ENCODE data around the gene MARF1.

- TF ChIP-seq, protein P1, sequence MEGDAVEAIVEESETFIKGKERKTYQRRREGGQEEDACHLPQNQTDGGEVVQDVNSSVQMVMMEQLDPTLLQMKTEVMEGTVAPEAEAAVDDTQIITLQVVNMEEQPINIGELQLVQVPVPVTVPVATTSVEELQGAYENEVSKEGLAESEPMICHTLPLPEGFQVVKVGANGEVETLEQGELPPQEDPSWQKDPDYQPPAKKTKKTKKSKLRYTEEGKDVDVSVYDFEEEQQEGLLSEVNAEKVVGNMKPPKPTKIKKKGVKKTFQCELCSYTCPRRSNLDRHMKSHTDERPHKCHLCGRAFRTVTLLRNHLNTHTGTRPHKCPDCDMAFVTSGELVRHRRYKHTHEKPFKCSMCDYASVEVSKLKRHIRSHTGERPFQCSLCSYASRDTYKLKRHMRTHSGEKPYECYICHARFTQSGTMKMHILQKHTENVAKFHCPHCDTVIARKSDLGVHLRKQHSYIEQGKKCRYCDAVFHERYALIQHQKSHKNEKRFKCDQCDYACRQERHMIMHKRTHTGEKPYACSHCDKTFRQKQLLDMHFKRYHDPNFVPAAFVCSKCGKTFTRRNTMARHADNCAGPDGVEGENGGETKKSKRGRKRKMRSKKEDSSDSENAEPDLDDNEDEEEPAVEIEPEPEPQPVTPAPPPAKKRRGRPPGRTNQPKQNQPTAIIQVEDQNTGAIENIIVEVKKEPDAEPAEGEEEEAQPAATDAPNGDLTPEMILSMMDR (IDR thresholded peaks at IDR 0.05), result peak in 5 of 7 experiments; percentile 18 to 49 (median 31)
- no peak for TF ChIP-seq POLR2A (IDR thresholded peaks at IDR 0.05)
Observed at GRCh38 chr16:15682105-15682570, 39.2 kb upstream of the MARF1 start.
